Measurements from ENCODE around the gene MID1. TPM values are rescaled to one million over a fixed set of nuclear protein-coding genes. Genes with fewer than 3 reads are reported as not detected.

The MID1 gene
- total RNA-seq, 1 experiment from 2014 or later, result 79.5 TPM

DNA sequence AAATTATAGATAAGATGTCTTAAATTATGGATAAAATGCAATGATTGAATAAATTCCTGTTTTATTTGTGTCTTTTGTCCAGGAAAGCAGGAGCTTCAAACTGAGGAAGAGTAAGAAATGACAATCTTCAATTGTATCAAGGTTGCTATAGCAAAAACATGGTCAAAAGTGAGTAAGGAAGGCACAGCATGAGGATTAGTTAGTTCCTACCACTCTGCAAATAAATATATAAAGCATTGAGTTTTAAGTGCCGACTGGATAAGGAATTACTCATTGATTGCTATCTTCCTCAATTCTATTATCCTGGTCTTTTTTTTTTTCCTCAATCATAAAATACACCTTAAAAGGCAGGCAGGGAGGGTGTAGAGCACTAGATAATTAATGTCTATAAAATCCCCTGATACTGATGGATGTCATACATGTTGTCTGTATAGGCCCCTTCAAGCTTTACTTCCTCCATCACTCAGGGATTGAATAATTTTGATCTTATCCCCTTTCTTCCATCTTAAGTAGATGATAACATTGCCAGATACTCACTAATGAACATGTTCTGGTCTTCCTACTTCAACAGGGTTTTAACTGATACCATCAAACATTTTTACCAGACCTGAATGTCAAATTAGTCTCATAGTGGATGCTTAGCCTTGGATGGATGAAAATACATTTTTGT, 86.6 kb downstream of the MID1 start:
- no peaks in the 10 kb centered on the region for H3K9me2 ChIP-seq (ENCODE audit: insufficient read depth)
- peaks cover 6% of the 10 kb centered on the region; the same call in 1 of the 2 replicates for H3K79me2 ChIP-seq (ENCODE audit: low read depth)
- POLR2A ChIA-PET (ENCODE audit: unreplicated experiment), result no interaction called here
- no peak overlapping the region for H2AFZ ChIP-seq
- H3K4me3 ChIP-seq, result no peak overlapping the region
- H4K20me1 ChIP-seq (ENCODE audit: insufficient read depth), result no peaks in the 10 kb centered on the region
- no peaks in the 10 kb centered on the region for H3K9me3 ChIP-seq (ENCODE audit: insufficient read depth, low read depth)
- H3K4me2 ChIP-seq, result no peak overlapping the region
- BruUV-seq (replicated peaks), result no TSS peak
- TF ChIP-seq EZH2 (IDR thresholded peaks at IDR 0.05; ENCODE audit: low read depth), result no peak
- TF ChIP-seq, protein P1, sequence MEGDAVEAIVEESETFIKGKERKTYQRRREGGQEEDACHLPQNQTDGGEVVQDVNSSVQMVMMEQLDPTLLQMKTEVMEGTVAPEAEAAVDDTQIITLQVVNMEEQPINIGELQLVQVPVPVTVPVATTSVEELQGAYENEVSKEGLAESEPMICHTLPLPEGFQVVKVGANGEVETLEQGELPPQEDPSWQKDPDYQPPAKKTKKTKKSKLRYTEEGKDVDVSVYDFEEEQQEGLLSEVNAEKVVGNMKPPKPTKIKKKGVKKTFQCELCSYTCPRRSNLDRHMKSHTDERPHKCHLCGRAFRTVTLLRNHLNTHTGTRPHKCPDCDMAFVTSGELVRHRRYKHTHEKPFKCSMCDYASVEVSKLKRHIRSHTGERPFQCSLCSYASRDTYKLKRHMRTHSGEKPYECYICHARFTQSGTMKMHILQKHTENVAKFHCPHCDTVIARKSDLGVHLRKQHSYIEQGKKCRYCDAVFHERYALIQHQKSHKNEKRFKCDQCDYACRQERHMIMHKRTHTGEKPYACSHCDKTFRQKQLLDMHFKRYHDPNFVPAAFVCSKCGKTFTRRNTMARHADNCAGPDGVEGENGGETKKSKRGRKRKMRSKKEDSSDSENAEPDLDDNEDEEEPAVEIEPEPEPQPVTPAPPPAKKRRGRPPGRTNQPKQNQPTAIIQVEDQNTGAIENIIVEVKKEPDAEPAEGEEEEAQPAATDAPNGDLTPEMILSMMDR (conservative IDR thresholded peaks at IDR 0.05), result no peak
- H3F3A ChIP-seq (ENCODE audit: insufficient read depth, low read depth), result no peaks in the 10 kb centered on the region
- no peaks in the 10 kb centered on the region for H3K27me3 ChIP-seq (ENCODE audit: insufficient read depth, low read depth)
- H3K4me1 ChIP-seq (replicated peaks; ENCODE audit: insufficient read depth), result no peaks in the 10 kb centered on the region
- intact Hi-C loops (cut with micrococcal nuclease; ENCODE audit: unreplicated experiment), result no loop called here
- no peaks in the 10 kb centered on the region for H3K36me3 ChIP-seq (ENCODE audit: low read depth)
- CTCF ChIA-PET, result no interaction called here
- peak in 1 of 2 experiments; percentile 36 for DNase-seq
- H3K27ac ChIP-seq, result no peak overlapping the region

DNA sequence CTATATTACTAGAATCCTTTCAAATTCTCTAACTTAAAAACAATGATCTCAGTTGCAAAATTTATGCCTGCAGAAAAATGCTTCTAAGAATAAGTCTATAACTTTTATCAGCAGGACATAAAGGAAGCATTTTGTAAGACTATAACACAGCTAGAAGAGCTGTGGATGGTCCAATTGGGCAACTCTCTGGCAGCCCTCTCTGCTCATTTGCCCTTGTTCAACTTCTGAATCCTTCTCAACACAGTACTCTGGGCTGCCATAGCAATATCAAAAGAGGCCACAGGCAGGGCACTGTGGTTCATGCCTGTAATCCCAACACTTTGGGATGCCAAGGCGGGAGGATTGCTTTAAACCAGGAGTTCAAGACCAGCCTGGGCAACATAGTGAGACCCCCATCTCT, 88.5 kb downstream of the MID1 start:
- no peak overlapping the region for H3K27ac ChIP-seq
- TF ChIP-seq, protein P1 (conservative IDR thresholded peaks at IDR 0.05), result no peak
- no peak for TF ChIP-seq EZH2 (IDR thresholded peaks at IDR 0.05; ENCODE audit: low read depth)
- H2AFZ ChIP-seq, result no peak overlapping the region
- H3K4me3 ChIP-seq, result no peak overlapping the region
- no peaks in the 10 kb centered on the region for H3K9me3 ChIP-seq (ENCODE audit: insufficient read depth, low read depth)
- ChIA-PET POLR2A (ENCODE audit: unreplicated experiment) (no interaction called here), CTCF (no interaction called here)
- no peaks in the 10 kb centered on the region for H3F3A ChIP-seq (ENCODE audit: insufficient read depth, low read depth)
- H3K4me2 ChIP-seq, result no peak overlapping the region
- no TSS peak for BruUV-seq (replicated peaks)
- H4K20me1 ChIP-seq (ENCODE audit: insufficient read depth), result no peaks in the 10 kb centered on the region
- no peaks in the 10 kb centered on the region for H3K4me1 ChIP-seq (replicated peaks; ENCODE audit: insufficient read depth)
- H3K36me3 ChIP-seq (ENCODE audit: low read depth), result no peaks in the 10 kb centered on the region
- DNase-seq, result no peak
- no peaks in the 10 kb centered on the region for H3K9me2 ChIP-seq (ENCODE audit: insufficient read depth)
- no peaks in the 10 kb centered on the region for H3K27me3 ChIP-seq (ENCODE audit: insufficient read depth, low read depth)
- intact Hi-C loops (cut with micrococcal nuclease; ENCODE audit: unreplicated experiment), result no loop called here
- no peaks in the 10 kb centered on the region for H3K79me2 ChIP-seq (ENCODE audit: low read depth)

DNA sequence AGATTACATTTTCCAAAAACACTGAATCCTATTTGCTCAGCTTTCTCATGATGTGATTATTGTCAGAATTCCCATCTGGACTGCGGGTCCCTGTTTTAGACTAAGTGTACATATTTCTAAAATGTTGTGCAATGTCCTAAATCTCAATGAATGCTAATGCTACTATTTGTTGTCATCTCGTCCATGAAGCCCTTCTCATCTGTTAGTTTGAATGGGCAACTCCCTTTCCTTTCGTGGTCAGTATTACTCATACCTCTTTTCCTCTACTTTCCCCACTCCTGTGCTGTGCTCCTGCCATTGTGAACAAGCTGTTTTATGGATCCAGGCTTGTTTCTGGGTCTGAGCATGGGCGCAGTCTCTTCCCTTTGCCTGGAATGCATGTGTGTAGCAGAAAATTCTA, 91.0 kb downstream of the MID1 start:
- BruUV-seq (replicated peaks), result no TSS peak
- H3K36me3 ChIP-seq (ENCODE audit: low read depth), result no peaks in the 10 kb centered on the region
- no peaks in the 10 kb centered on the region for H3K27me3 ChIP-seq (ENCODE audit: insufficient read depth, low read depth)
- no peaks in the 10 kb centered on the region for H3K79me2 ChIP-seq (ENCODE audit: low read depth)
- no peak overlapping the region for H3K4me2 ChIP-seq
- no peak for DNase-seq
- no peak overlapping the region for H3K4me3 ChIP-seq
- no peak overlapping the region for H2AFZ ChIP-seq
- no peaks in the 10 kb centered on the region for H3K9me2 ChIP-seq (ENCODE audit: insufficient read depth)
- ChIA-PET POLR2A (ENCODE audit: unreplicated experiment) (no interaction called here), CTCF (no interaction called here)
- intact Hi-C loops (cut with micrococcal nuclease; ENCODE audit: unreplicated experiment), result no loop called here
- TF ChIP-seq, protein P1 (conservative IDR thresholded peaks at IDR 0.05), result no peak
- no peak for TF ChIP-seq EZH2 (IDR thresholded peaks at IDR 0.05; ENCODE audit: low read depth)
- H3K4me1 ChIP-seq (replicated peaks; ENCODE audit: insufficient read depth), result no peaks in the 10 kb centered on the region
- H3K9me3 ChIP-seq (ENCODE audit: insufficient read depth, low read depth), result no peaks in the 10 kb centered on the region
- no peaks in the 10 kb centered on the region for H4K20me1 ChIP-seq (ENCODE audit: insufficient read depth)
- H3F3A ChIP-seq (ENCODE audit: insufficient read depth, low read depth), result no peaks in the 10 kb centered on the region
- no peak overlapping the region for H3K27ac ChIP-seq

Data from PC-9 (cell line).